Measurements from ENCODE around the gene ZBTB16. TPM values are rescaled to one million over a fixed set of nuclear protein-coding genes. Genes with fewer than 3 reads are reported as not detected.

The ZBTB16 gene
- total and polyA plus RNA-seq, 8 donors: 7.9 to 318 (median 55.3) TPM

- peak overlapping the region; percentile 17 to 99 (median 95) for H3K27ac ChIP-seq
- intact Hi-C loops (cut with DNase I; ENCODE audit: low total_unique reads): no loop called here
- WGBS, 5 donors: 88 to 94% (median 91%) methylated on average over 3 of the region's 3 CpGs
Measured at GRCh38 chr11:114149689-114150407, 90.3 kb downstream of the ZBTB16 start.

DNA sequence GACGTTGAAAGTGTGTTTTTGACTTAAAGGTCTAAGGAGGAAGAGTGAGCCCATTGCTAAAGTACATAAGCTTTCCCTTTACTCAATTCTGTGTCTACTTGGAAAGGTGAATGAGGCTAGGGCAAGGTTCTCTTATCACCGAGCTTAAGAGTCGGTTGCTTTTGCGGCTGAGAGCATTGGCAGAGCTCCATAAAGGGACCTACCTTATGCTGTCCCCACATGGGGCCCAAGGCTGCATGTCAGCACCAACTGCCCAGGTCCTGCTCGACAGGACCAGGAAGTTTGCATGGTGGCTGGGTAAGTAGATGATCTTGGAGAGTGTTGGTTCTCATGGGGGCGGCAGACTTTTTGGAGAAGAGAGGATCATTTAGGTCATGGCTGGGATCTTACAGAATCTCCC lies 91.2 kb downstream of the ZBTB16 start:
- WGBS, 5 donors: 36 to 59% (median 42%) methylated on average over 6 of the region's 6 CpGs
- Histone ChIP-seq H3K4me3 (no peak overlapping the region), H3K27me3 (no peaks in the 10 kb centered on the region), H3K4me1 (peaks cover 64 to 99% (median 89%) of the 10 kb centered on the region in 4 donors), H3K36me3 (peaks cover 0 to 6% (median 3%) of the 10 kb centered on the region in 4 donors), H3K27ac (peak overlapping the region in 4 of 5 donors; percentile 92 to 99 (median 96)), H3K9me3 (no peaks in the 10 kb centered on the region)
- TF ChIP-seq POLR2AphosphoS5 (IDR thresholded peaks at IDR 0.05): peak in 2 of 3 donors; percentile 40 to 47
- TF ChIP-seq, protein P1, sequence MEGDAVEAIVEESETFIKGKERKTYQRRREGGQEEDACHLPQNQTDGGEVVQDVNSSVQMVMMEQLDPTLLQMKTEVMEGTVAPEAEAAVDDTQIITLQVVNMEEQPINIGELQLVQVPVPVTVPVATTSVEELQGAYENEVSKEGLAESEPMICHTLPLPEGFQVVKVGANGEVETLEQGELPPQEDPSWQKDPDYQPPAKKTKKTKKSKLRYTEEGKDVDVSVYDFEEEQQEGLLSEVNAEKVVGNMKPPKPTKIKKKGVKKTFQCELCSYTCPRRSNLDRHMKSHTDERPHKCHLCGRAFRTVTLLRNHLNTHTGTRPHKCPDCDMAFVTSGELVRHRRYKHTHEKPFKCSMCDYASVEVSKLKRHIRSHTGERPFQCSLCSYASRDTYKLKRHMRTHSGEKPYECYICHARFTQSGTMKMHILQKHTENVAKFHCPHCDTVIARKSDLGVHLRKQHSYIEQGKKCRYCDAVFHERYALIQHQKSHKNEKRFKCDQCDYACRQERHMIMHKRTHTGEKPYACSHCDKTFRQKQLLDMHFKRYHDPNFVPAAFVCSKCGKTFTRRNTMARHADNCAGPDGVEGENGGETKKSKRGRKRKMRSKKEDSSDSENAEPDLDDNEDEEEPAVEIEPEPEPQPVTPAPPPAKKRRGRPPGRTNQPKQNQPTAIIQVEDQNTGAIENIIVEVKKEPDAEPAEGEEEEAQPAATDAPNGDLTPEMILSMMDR (IDR thresholded peaks at IDR 0.05): no peak
- peak in 1 of 2 donors; percentile 77 for DNase-seq
- intact Hi-C loops (cut with DNase I; ENCODE audit: low total_unique reads): no loop called here

More at GRCh38 chr11:114149689-114150407, 90.3 kb downstream of the ZBTB16 start:
- no peaks in the 10 kb centered on the region for H3K27me3 ChIP-seq
- DNase-seq: no peak
- TF ChIP-seq POLR2AphosphoS5 (IDR thresholded peaks at IDR 0.05): peak in 1 of 3 donors; percentile 26
- no peak for TF ChIP-seq POLR2A (IDR thresholded peaks at IDR 0.05)
- TF ChIP-seq, protein P1 (IDR thresholded peaks at IDR 0.05): no peak
- H3K9me3 ChIP-seq: no peaks in the 10 kb centered on the region
- peaks cover 60 to 99% (median 88%) of the 10 kb centered on the region in 4 donors for H3K4me1 ChIP-seq
- H3K36me3 ChIP-seq: peaks cover 0 to 6% (median 2%) of the 10 kb centered on the region in 4 donors
- H3K4me3 ChIP-seq: no peak overlapping the region

- H3K27ac ChIP-seq: peak overlapping the region in 4 of 5 donors; percentile 92 to 99 (median 96)
- no peak for DNase-seq
- peaks cover 68 to 99% (median 89%) of the 10 kb centered on the region in 4 donors for H3K4me1 ChIP-seq
- H3K4me3 ChIP-seq: no peak overlapping the region
- peaks cover 6 to 11% (median 11%) of the 10 kb centered on the region in 4 donors for H3K36me3 ChIP-seq
- no peaks in the 10 kb centered on the region for H3K9me3 ChIP-seq
- intact Hi-C loops (cut with DNase I; ENCODE audit: low total_unique reads): no loop called here
- TF ChIP-seq POLR2AphosphoS5 (IDR thresholded peaks at IDR 0.05) (no peak), POLR2A (IDR thresholded peaks at IDR 0.05) (no peak), EP300 (IDR thresholded peaks at IDR 0.05) (no peak)
- TF ChIP-seq, protein P1 (IDR thresholded peaks at IDR 0.05): no peak
- 97 to 100% (median 100%) methylated on average over 2 of the region's 2 CpGs for WGBS, 5 donors
- no peaks in the 10 kb centered on the region for H3K27me3 ChIP-seq
Measured at GRCh38 chr11:114151631-114152030, 92.1 kb downstream of the ZBTB16 start.

DNA sequence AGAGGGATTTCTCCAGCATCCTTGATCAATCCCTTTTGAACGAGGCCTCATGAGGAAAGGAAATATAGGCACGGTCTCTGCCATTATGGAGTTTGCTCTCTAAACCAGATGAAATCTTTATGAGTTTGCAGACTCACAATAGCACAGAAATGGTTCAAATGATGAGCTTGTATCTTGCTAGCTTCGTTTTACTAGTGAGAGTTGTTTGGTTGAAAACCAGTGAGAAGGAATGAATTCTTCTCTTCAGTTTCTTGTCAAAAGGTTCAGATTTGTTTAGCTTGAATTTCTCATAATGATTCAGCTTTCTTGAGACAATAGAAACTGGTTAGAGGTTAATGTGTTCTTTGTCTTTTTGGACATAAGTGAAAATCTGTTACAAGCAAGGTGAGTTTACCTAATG lies 92.7 kb downstream of the ZBTB16 start:
- H3K4me3 ChIP-seq: no peak overlapping the region
- peaks cover 11 to 16% (median 14%) of the 10 kb centered on the region in 4 donors for H3K36me3 ChIP-seq
- 87 to 94% (median 89%) methylated on average over 3 of the region's 3 CpGs for WGBS, 5 donors
- no peaks in the 10 kb centered on the region for H3K27me3 ChIP-seq
- peaks cover 69 to 99% (median 88%) of the 10 kb centered on the region in 4 donors for H3K4me1 ChIP-seq
- no peak for TF ChIP-seq EP300 (IDR thresholded peaks at IDR 0.05)
- no peak for TF ChIP-seq POLR2A (IDR thresholded peaks at IDR 0.05)
- TF ChIP-seq, protein P1 (IDR thresholded peaks at IDR 0.05): no peak
- TF ChIP-seq POLR2AphosphoS5 (IDR thresholded peaks at IDR 0.05): no peak
- intact Hi-C loops (cut with DNase I; ENCODE audit: low total_unique reads): no loop called here
- DNase-seq: no peak
- peak overlapping the region in 4 of 5 donors; percentile 92 to 99 (median 96) for H3K27ac ChIP-seq
- no peaks in the 10 kb centered on the region for H3K9me3 ChIP-seq

Data from stomach (tissue), 9 donors.